Activated naive CD8-positive, alpha-beta T cell treated with anti-CD3 and anti-CD28 coated beads, Interleukin-2, amount 10 ng/mL, durations not matched to agents 7 days and 5 days (primary cell): Measurements from ENCODE around the gene CD8A. TPM values are rescaled to one million over a fixed set of nuclear protein-coding genes. Genes with fewer than 3 reads are reported as not detected.
A peak's percentile ranks its signal among the peaks of the same experiment; 100 is the strongest.

ENCODE experiments used
- ATAC-seq: fragments of 150-1000 bp; cut with Tn5 transposase; one replicate; pipeline ENCODE4 v1.10.0; 2021; ENCODE audit warnings: low read depth, moderate library complexity
- POLR2A ChIA-PET: fragments of 350-600 bp; sonication (Branson Sonifier 250); formaldehyde crosslinking; loops from one replicate; lab custom pipeline; 2021; ENCODE audit warnings: antibody characterized with exemption; lab: Charles Lee
- DNase-seq: peaks from one replicate; pipeline ENCODE4 v3.0.0; 2021
- H3K27ac Mint-ChIP-seq: one replicate; pipeline ENCODE4 v1.8.0; 2022; ENCODE audit warnings: mild to moderate bottlenecking, mixed read lengths
- H3K27me3 Mint-ChIP-seq: one replicate; pipeline ENCODE4 v1.8.0; 2022; ENCODE audit warnings: mild to moderate bottlenecking, moderate library complexity, mixed read lengths
- H3K36me3 Mint-ChIP-seq: one replicate; pipeline ENCODE4 v1.8.0; 2021; ENCODE audit warnings: mild to moderate bottlenecking, mixed read lengths
- H3K4me1 Mint-ChIP-seq: one replicate; pipeline ENCODE4 v1.8.0; 2021; ENCODE audit warnings: mixed read lengths
- H3K4me3 Mint-ChIP-seq: one replicate; pipeline ENCODE4 v1.8.0; 2022; ENCODE audit warnings: mild to moderate bottlenecking, moderate library complexity, mixed read lengths
- H3K9me3 Mint-ChIP-seq: one replicate; pipeline ENCODE4 v1.8.0; 2021; ENCODE audit warnings: mixed read lengths
- total RNA-seq, 2 experiments: library from RNA; stranded (reverse); gene quantifications; one replicate each; pipeline ENCODE4 v1.2.3, GENCODE V29; 2021

Gene CD8A
- total RNA-seq, 2 experiments from 2014 or later, result 666 to 683 TPM

GRCh38 chr2:86806059-86806857 is 15.5 kb upstream of the CD8A start:
- no peak for ATAC-seq
- POLR2A ChIA-PET, result interaction anchor here (1.0 to 10.8 kb wide), 6 partner anchors 17 to 365 kb away, joined by 3 to 755 read pairs (median 19); partner anchors contain the start of genes CD8A and KDM3A
- Mint-ChIP-seq H3K36me3 (peaks cover 10% of the 10 kb centered on the region), H3K27me3 (no peaks in the 10 kb centered on the region), H3K4me3 (peak overlapping the region; percentile 93), H3K4me1 (peaks cover 37% of the 10 kb centered on the region), H3K9me3 (no peaks in the 10 kb centered on the region), H3K27ac (peak overlapping the region; percentile 99)
- DNase-seq, result no peak

DNA sequence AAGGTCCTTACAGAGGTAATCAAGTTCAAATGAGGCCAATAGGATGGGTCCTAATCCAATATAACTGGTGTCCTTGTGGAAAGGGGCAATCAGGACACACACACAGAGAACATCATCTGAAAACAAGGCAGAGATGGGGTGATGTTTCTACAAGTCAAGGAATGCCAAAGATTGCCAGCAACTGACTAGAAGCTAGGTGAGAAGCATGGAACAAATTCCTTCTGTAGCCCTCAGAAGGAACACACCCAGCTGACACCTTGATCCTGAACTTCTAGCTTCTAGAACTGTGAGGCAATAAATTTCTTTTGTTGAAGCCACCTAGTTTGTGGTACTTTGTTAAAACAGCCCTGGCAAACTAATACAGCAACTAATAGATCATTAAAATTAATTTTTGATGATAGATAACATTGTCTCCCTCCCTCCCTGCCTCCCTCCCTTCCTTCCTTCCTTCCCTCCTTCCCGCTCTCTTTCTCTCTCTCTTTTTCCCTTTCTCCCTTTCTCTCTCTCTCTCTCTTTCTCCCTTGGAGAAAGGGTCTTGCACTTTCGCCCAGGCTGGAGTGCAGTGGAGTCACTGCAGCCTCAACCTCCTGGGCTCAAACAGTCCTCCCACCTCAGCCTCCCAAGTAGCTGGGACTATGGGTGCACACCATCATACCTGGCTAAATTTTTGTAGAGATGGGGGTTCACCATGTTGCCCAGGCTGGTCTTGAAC is 10.3 kb upstream of the CD8A start:
- POLR2A ChIA-PET, result interaction anchor here (1.1 to 10.8 kb wide), 2 partner anchors 12 to 21 kb away, joined by 3 to 755 read pairs; partner anchors contain the start of gene CD8A
- peaks cover 42% of the 10 kb centered on the region for H3K36me3 Mint-ChIP-seq
- DNase-seq (no peak), ATAC-seq (no peak)
- H3K4me3 Mint-ChIP-seq, result no peak overlapping the region
- no peaks in the 10 kb centered on the region for H3K27me3 Mint-ChIP-seq
- no peak overlapping the region for H3K27ac Mint-ChIP-seq
- H3K9me3 Mint-ChIP-seq, result peaks cover 14% of the 10 kb centered on the region
- peaks cover 24% of the 10 kb centered on the region for H3K4me1 Mint-ChIP-seq

- peaks cover 37% of the 10 kb centered on the region for H3K4me1 Mint-ChIP-seq
- peak overlapping the region; percentile 99 for H3K27ac Mint-ChIP-seq
- POLR2A ChIA-PET, result interaction anchor here (0.8 to 19.1 kb wide), 5 partner anchors 8 to 353 kb away, joined by 4 to 755 read pairs (median 51); partner anchors contain the start of gene KDM3A
- DNase-seq (no peak), ATAC-seq (peak; percentile 46)
- peaks cover 18% of the 10 kb centered on the region for H3K9me3 Mint-ChIP-seq
- H3K4me3 Mint-ChIP-seq, result peak overlapping the region; percentile 87
- H3K36me3 Mint-ChIP-seq, result peaks cover 43% of the 10 kb centered on the region
- no peaks in the 10 kb centered on the region for H3K27me3 Mint-ChIP-seq
These were observed 4.1 kb upstream of the CD8A start for GRCh38 chr2:86794861-86795260.

- POLR2A ChIA-PET, result interaction anchor here (0.5 to 19.1 kb wide), 5 partner anchors 7 to 41 kb away, joined by 3 to 755 read pairs (median 51); no protein-coding TSS in a partner anchor
- H3K4me3 Mint-ChIP-seq, result peak overlapping the region; percentile 87
- H3K27me3 Mint-ChIP-seq, result no peaks in the 10 kb centered on the region
- ATAC-seq (peak; percentile 33), DNase-seq (peak; percentile 63)
- peaks cover 18% of the 10 kb centered on the region for H3K9me3 Mint-ChIP-seq
- H3K27ac Mint-ChIP-seq, result peak overlapping the region; percentile 99
- peaks cover 44% of the 10 kb centered on the region for H3K36me3 Mint-ChIP-seq
- H3K4me1 Mint-ChIP-seq, result peaks cover 39% of the 10 kb centered on the region
These were observed 3.0 kb upstream of the CD8A start for GRCh38 chr2:86793752-86794151.

DNA sequence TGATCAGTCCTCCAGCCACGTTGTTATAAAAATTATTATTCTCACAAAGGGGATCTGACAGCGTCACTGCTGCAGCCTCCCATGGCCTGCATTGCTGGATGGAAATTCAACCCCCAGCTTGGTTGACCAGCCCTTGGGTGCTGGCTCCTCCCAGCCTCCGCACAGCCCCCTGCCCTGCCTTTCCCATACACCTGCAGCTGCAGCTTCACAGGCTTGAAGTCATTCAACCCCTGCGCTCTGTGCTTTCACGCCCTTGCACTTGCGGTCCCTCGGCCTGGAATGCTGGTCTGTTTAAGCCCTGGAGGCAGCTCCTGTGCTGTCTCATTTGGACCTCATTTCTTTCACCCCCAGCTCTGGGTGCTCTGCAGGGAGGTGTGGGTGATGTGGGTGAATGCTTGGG is 860 bp upstream of the CD8A start:
- Mint-ChIP-seq H3K36me3 (peaks cover 42% of the 10 kb centered on the region), H3K4me1 (peaks cover 51% of the 10 kb centered on the region), H3K27me3 (no peaks in the 10 kb centered on the region), H3K27ac (peak overlapping the region; percentile 99), H3K9me3 (peaks cover 8% of the 10 kb centered on the region), H3K4me3 (peak overlapping the region; percentile 93)
- peak; percentile 71 for DNase-seq
- peak; percentile 5 for ATAC-seq
- POLR2A ChIA-PET, result interaction anchor here (1.1 to 19.1 kb wide), 10 partner anchors 8 to 350 kb away, joined by 3 to 755 read pairs (median 10); partner anchors contain the start of genes CD8B and KDM3A

GRCh38 chr2:86790134-86790675 is 508 bp downstream of the CD8A start:
- POLR2A ChIA-PET, result interaction anchor here (0.7 to 19.1 kb wide), 7 partner anchors 7 to 349 kb away, joined by 3 to 755 read pairs (median 15); partner anchors contain the start of gene KDM3A
- H3K4me1 Mint-ChIP-seq, result peaks cover 55% of the 10 kb centered on the region
- DNase-seq (peak; percentile 69), ATAC-seq (no peak)
- peak overlapping the region; percentile 99 for H3K27ac Mint-ChIP-seq
- H3K36me3 Mint-ChIP-seq, result peaks cover 43% of the 10 kb centered on the region
- peak overlapping the region; percentile 93 for H3K4me3 Mint-ChIP-seq
- no peaks in the 10 kb centered on the region for H3K27me3 Mint-ChIP-seq
- H3K9me3 Mint-ChIP-seq, result no peaks in the 10 kb centered on the region

DNA sequence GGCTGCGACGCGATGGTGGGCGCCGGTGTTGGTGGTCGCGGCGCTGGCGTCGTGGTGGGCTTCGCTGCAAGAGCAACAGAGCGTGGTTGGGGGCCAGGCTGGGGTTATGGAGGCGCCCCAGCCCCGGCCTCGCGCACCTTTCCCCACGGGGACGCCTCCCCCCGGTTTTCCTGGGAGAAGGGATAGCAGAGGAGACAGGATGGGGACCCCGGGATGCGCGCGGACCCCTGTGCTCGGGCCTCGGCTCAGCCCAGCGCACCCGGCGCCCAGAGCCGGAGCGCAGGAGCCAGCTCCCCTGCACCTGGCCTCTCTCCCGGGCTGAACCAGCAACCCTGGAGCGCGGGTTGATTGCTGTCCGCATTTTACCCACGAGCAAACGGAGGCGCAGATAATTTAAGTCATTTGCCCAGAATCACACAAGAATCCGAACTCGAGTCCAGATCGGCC is 1.0 kb downstream of the CD8A start:
- no peaks in the 10 kb centered on the region for H3K27me3 Mint-ChIP-seq
- no peak for ATAC-seq
- peak overlapping the region; percentile 99 for H3K27ac Mint-ChIP-seq
- H3K9me3 Mint-ChIP-seq, result no peaks in the 10 kb centered on the region
- H3K4me1 Mint-ChIP-seq, result peaks cover 55% of the 10 kb centered on the region
- POLR2A ChIA-PET, result interaction anchor here (1.5 to 19.1 kb wide), 5 partner anchors 7 to 348 kb away, joined by 3 to 755 read pairs (median 17); partner anchors contain the start of gene KDM3A
- DNase-seq, result peak; percentile 51
- H3K4me3 Mint-ChIP-seq, result peak overlapping the region; percentile 93
- peaks cover 43% of the 10 kb centered on the region for H3K36me3 Mint-ChIP-seq

DNA sequence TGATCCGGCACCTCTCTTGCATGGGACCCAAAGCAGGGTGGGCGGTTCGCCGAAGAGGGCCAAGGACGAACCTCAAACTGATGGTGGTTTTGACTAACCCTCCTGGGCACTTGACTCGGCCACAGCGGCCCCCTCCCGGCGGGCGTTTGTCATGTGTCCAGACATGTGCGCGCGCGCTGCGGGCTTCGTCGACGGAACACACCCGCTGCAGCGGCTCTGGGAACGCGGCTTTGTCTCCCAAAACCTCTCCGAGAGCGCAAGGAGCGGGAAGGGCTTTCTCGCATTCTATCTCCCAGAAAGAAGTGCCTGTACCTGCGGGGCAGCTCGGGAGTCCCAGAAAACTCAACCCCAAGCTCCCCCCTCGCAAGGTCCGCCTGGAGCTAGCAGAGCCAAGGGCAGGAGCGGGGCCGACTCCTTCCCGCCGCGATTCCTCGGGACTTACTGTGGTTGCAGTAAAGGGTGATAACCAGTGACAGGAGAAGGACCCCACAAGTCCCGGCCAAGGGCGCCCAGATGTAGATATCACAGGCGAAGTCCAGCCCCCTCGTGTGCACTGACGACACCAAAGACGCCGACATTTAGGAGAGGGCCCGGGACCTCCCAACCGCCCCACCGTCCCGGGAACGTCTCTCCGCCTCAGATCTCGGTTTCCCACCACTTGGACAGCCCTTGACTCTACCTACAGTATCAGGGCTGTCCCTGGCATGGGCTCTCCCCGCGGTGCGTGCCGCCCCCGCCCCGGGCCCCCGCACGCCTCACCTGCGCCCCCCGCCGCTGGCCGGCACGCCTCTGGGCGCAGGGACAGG is 1.6 kb downstream of the CD8A start:
- Mint-ChIP-seq H3K27me3 (no peaks in the 10 kb centered on the region), H3K27ac (peak overlapping the region; percentile 99), H3K36me3 (peaks cover 48% of the 10 kb centered on the region), H3K4me3 (peak overlapping the region; percentile 93), H3K4me1 (peaks cover 55% of the 10 kb centered on the region), H3K9me3 (no peaks in the 10 kb centered on the region)
- POLR2A ChIA-PET, result interaction anchor here (8.2 to 19.1 kb wide), 2 partner anchors 17 to 34 kb away, joined by 145 to 755 read pairs; no protein-coding TSS in a partner anchor
- DNase-seq, result peak; percentile 77
- ATAC-seq, result no peak

DNA sequence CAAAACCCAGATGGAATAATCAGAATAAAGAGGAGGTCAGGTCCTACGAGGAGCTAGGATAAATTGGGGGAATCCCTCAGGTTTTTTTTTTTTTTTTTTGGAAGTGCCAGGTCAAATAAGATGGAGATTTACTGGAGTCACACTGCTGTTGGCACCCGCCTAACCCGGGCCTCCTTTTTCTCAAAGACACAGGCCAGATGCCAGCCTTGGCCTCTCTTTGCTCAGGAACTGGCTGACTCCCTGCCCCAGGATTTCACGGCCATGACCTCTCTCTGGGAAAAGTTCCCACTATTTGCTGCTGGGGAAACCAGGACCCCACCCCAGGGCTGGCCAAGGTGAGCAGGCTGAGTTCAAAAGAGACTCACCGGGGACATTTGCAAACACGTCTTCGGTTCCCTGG is 2.5 kb downstream of the CD8A start:
- peak overlapping the region; percentile 99 for H3K27ac Mint-ChIP-seq

DNA sequence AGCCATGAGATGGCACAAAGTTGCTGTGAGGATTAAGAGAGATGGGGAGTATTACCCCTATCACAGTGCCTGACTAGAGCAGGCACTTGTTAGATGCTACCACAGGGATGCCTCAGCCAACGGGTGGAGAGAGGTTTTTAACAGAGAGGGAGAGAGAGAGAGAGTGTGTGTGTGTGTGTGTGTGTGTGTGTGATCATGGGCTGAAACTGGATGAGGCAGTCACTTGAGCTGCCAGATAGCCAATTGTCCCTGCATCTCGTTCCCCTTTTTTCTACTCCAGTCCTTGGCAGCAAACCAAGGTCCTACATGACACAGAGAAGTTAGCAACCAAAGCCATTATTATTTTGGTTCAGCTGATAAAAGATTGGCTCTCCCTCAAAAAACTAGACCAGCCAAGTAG is 3.0 kb downstream of the CD8A start:
- DNase-seq, result peak; percentile 56
- H3K4me3 Mint-ChIP-seq, result peak overlapping the region; percentile 93
- peaks cover 51% of the 10 kb centered on the region for H3K36me3 Mint-ChIP-seq
- peak; percentile 8 for ATAC-seq
- no peaks in the 10 kb centered on the region for H3K27me3 Mint-ChIP-seq
- POLR2A ChIA-PET, result interaction anchor here (0.6 to 19.1 kb wide), 9 partner anchors 7 to 593 kb away, joined by 3 to 755 read pairs (median 7); partner anchors contain the start of gene KDM3A
- peaks cover 53% of the 10 kb centered on the region for H3K4me1 Mint-ChIP-seq
- H3K27ac Mint-ChIP-seq, result peak overlapping the region; percentile 99
- H3K9me3 Mint-ChIP-seq, result no peaks in the 10 kb centered on the region

More for the DNA sequence above, 2.5 kb downstream of the CD8A start:
- Mint-ChIP-seq H3K36me3 (peaks cover 51% of the 10 kb centered on the region), H3K9me3 (no peaks in the 10 kb centered on the region), H3K4me3 (peak overlapping the region; percentile 93), H3K4me1 (peaks cover 55% of the 10 kb centered on the region), H3K27me3 (no peaks in the 10 kb centered on the region)
- peak; percentile 47 for DNase-seq
- ATAC-seq, result no peak
- POLR2A ChIA-PET, result interaction anchor here (0.6 to 19.1 kb wide), 7 partner anchors 7 to 593 kb away, joined by 3 to 755 read pairs (median 26); partner anchors contain the start of gene KDM3A

DNA sequence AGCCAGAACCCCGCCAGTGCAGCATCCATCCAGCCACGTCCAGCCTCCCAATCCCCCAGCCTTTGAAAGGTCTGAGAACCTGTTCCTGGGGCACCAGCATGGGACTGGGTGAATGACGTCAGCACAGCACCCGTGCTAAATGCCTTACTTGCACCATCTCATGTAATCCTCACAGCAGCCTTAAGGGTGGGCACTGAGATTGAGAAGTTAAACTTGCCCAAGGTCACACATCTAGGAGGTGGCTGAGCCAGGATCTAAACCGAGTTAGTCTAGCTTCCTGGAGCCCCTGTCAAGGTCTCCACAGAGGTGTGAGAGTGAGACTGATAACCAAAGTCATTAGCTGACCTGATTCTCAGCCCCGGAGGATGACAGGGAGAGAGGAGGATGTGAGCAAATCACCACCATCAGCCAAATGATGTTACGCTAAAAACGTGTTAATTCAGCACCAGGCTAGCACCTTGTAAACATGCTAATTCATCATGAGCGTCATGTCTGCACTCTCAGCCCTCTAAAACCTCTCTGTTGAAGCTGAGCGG is 4.6 kb downstream of the CD8A start:
- H3K4me3 Mint-ChIP-seq, result peak overlapping the region; percentile 93
- DNase-seq (peak; percentile 74), ATAC-seq (peak; percentile 51)
- H3K4me1 Mint-ChIP-seq, result peaks cover 57% of the 10 kb centered on the region
- no peaks in the 10 kb centered on the region for H3K9me3 Mint-ChIP-seq
- peaks cover 51% of the 10 kb centered on the region for H3K36me3 Mint-ChIP-seq
- H3K27me3 Mint-ChIP-seq, result no peaks in the 10 kb centered on the region
- peak overlapping the region; percentile 99 for H3K27ac Mint-ChIP-seq
- POLR2A ChIA-PET, result interaction anchor here (0.6 to 19.1 kb wide), 12 partner anchors 9 to 586 kb away, joined by 3 to 755 read pairs (median 17); partner anchors contain the start of gene KDM3A
